HepG2 (cell line): ENCODE results near the gene CYB5A. TPM values are rescaled to one million over a fixed set of nuclear protein-coding genes. Genes with fewer than 3 reads are reported as not detected.

ENCODE experiments used
- DNMT3B ChIP-seq: conservative IDR thresholded peaks from 2 replicates; pipeline ENCODE4 v1.6.1; 2016; ENCODE audit warnings: missing biosample characterization, control low read depth
- FOXP1 ChIP-seq, 2 experiments: fragments of 450-650 bp in 1 of 2; IDR thresholded peaks; 2 replicates each; pipeline ENCODE4 v1.6.1; 2017 to 2018; ENCODE audit warnings: antibody characterized with exemption in 1 of 2
- MBD4 ChIP-seq: IDR thresholded peaks from 2 replicates; pipeline ENCODE4 v1.6.1; 2012; ENCODE audit warnings: low read length, inconsistent platforms, borderline replicate concordance
- MLLT10 ChIP-seq: sonication (generic); formaldehyde crosslinking; IDR thresholded peaks from 2 replicates; pipeline ENCODE4 v1.4.0; 2020; ENCODE audit warnings: missing genetic modification reagents
- NFE2 ChIP-seq: sonication (generic); formaldehyde crosslinking; IDR thresholded peaks from 2 replicates; pipeline ENCODE4 v1.4.0; 2020; ENCODE audit warnings: missing genetic modification reagents
- PHF20 ChIP-seq: sonication (generic); formaldehyde crosslinking; IDR thresholded peaks from 2 replicates; pipeline ENCODE4 v1.5.0; 2020; ENCODE audit warnings: mild to moderate bottlenecking, missing genetic modification reagents
- SMARCE1 ChIP-seq: fragments of 450-650 bp; IDR thresholded peaks from 2 replicates; pipeline ENCODE4 v1.6.1; 2017; ENCODE audit warnings: borderline replicate concordance
- SNAI1 ChIP-seq: sonication (generic); formaldehyde crosslinking; IDR thresholded peaks from 2 replicates; pipeline ENCODE4 v1.5.0; 2020; ENCODE audit warnings: mild to moderate bottlenecking, missing genetic modification reagents, borderline replicate concordance
- U2AF1 ChIP-seq: fragments of 200-400 bp; formaldehyde crosslinking; optimal IDR thresholded peaks from 2 replicates; pipeline ENCODE3; 2017; ENCODE audit warnings: mild to moderate bottlenecking, low read depth, low read length
- ZBTB1 ChIP-seq: sonication (generic); formaldehyde crosslinking; IDR thresholded peaks from 2 replicates; pipeline ENCODE4 v1.4.0; 2020; ENCODE audit warnings: missing genetic modification reagents, borderline replicate concordance
- ZNF205 ChIP-seq: IDR thresholded peaks from 2 replicates; pipeline ENCODE4 v1.6.1; 2018; ENCODE audit warnings: missing biosample characterization, missing genetic modification reagents
- ZNF292 ChIP-seq: sonication (generic); formaldehyde crosslinking; IDR thresholded peaks from 2 replicates; pipeline ENCODE4 v1.8.1; 2022; ENCODE audit warnings: mild to moderate bottlenecking, low read depth, missing genetic modification reagents, borderline replicate concordance
- ZNF564 ChIP-seq: sonication (generic); formaldehyde crosslinking; IDR thresholded peaks from 2 replicates; pipeline ENCODE4 v1.8.1; 2023; ENCODE audit warnings: mild to moderate bottlenecking, missing genetic modification reagents
- ZNF777 ChIP-seq: sonication (generic); formaldehyde crosslinking; IDR thresholded peaks from 2 replicates; pipeline ENCODE4 v1.4.0; 2020; ENCODE audit warnings: missing genetic modification reagents
- polyA plus RNA-seq, 8 experiments: library from polyadenylated mRNA; depleted of rRNA in 3 of 8; stranded (reverse) in 7 of 8; unstranded in 1 of 8; fragments of >200 nt; fragmentation: Illumina TruSeq in 4 of 8; extraction: Trizol in 4 of 8; gene quantifications; 2 replicates each; pipeline versions ENCODE4 v1.2.1 to v1.2.3, GENCODE V29; 2011 to 2016; ENCODE audit warnings: low read depth in 4 of 8, missing spikeins in 1 of 8, mixed read lengths in 1 of 8; ENCODE audit not compliant: insufficient read depth in 1 of 8
- total RNA-seq, 5 experiments: library from RNA; depleted of rRNA; stranded (reverse); fragments of >200 nt; fragmentation: Illumina TruSeq; extraction: Trizol; gene quantifications; 2 replicates each; pipeline ENCODE4 v1.2.3, GENCODE V29; 2016; ENCODE audit warnings: low read depth in 1 of 5
- TF ChIP-seq, protein P1 (sequence below): sonication (generic); formaldehyde crosslinking; IDR thresholded peaks from 2 replicates; pipeline ENCODE4 v1.8.0; 2022; ENCODE audit warnings: missing genetic modification reagents, mild to moderate bottlenecking, borderline replicate concordance
- TF ChIP-seq, protein P2 (sequence below), 2 experiments: sonication (generic) in 1 of 2; formaldehyde crosslinking in 1 of 2; IDR thresholded peaks; 2 replicates each; pipeline versions ENCODE4 v1.4.0 to v1.6.1; 2018 to 2020; ENCODE audit warnings: missing genetic modification reagents in 2 of 2, borderline replicate concordance in 1 of 2, low read depth in 1 of 2, mild to moderate bottlenecking in 1 of 2, missing biosample characterization in 1 of 2
- TF ChIP-seq, protein P3 (sequence below): sonication (generic); formaldehyde crosslinking; IDR thresholded peaks from 2 replicates; pipeline ENCODE4 v1.5.0; 2020; ENCODE audit warnings: mild to moderate bottlenecking, missing genetic modification reagents, borderline replicate concordance
- TF ChIP-seq, protein P4 (sequence below): sonication (generic); formaldehyde crosslinking; IDR thresholded peaks from 2 replicates; pipeline ENCODE4 v1.5.0; 2020; ENCODE audit warnings: mild to moderate bottlenecking, missing genetic modification reagents
- TF ChIP-seq, protein P5 (sequence below): sonication (generic); formaldehyde crosslinking; IDR thresholded peaks from 2 replicates; pipeline ENCODE4 v1.4.0; 2020; ENCODE audit warnings: missing genetic modification reagents
- TF ChIP-seq, protein P6 (sequence below): sonication (generic); formaldehyde crosslinking; IDR thresholded peaks from 2 replicates; pipeline ENCODE4 v1.8.1; 2023; ENCODE audit warnings: mild to moderate bottlenecking, missing genetic modification reagents
- TF ChIP-seq, protein P7 (sequence below): sonication (generic); formaldehyde crosslinking; conservative IDR thresholded peaks from 2 replicates; pipeline ENCODE4 v1.4.0; 2020; ENCODE audit warnings: missing genetic modification reagents

Gene CYB5A
- total and polyA plus RNA-seq, 2 of the 13 experiments (the other 11 are each of a cell fraction or from before 2014, with no cell fraction given) = 215 to 356 TPM

DNA sequence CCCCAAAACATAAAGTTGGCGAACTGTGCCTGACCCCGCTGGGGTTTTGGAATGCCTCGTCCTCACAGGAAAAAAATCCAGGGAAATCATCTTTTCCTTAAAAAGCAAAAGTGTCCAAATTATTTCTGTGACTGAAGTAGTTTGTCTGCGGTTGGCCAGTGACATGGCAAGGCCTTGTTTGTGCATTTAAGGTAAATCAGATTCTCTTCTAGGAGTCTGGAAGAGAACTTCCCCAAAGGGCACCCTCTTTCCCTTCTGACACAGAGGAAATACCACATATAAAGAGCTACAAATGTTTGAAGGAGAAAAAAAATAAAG lies 737 bp upstream of the CYB5A start (continued):
- TF ChIP-seq, protein P1, sequence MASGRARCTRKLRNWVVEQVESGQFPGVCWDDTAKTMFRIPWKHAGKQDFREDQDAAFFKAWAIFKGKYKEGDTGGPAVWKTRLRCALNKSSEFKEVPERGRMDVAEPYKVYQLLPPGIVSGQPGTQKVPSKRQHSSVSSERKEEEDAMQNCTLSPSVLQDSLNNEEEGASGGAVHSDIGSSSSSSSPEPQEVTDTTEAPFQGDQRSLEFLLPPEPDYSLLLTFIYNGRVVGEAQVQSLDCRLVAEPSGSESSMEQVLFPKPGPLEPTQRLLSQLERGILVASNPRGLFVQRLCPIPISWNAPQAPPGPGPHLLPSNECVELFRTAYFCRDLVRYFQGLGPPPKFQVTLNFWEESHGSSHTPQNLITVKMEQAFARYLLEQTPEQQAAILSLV (CRISPR knock-in tag) = no peak
- no peak for TF ChIP-seq DNMT3B (CRISPR knock-in tag)
- TF ChIP-seq FOXP1 (IDR thresholded peaks at IDR 0.05) = no peak
- no peak for TF ChIP-seq FOXP1 (CRISPR knock-in tag; IDR thresholded peaks at IDR 0.05)
- TF ChIP-seq, protein P2, sequence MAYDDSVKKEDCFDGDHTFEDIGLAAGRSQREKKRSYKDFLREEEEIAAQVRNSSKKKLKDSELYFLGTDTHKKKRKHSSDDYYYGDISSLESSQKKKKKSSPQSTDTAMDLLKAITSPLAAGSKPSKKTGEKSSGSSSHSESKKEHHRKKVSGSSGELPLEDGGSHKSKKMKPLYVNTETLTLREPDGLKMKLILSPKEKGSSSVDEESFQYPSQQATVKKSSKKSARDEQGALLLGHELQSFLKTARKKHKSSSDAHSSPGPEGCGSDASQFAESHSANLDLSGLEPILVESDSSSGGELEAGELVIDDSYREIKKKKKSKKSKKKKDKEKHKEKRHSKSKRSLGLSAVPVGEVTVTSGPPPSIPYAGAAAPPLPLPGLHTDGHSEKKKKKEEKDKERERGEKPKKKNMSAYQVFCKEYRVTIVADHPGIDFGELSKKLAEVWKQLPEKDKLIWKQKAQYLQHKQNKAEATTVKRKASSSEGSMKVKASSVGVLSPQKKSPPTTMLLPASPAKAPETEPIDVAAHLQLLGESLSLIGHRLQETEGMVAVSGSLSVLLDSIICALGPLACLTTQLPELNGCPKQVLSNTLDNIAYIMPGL (CRISPR knock-in tag; IDR thresholded peaks at IDR 0.05; ENCODE audit: borderline replicate concordance in 1 of 2, low read depth in 1 of 2) = no peak
- TF ChIP-seq, protein P3, sequence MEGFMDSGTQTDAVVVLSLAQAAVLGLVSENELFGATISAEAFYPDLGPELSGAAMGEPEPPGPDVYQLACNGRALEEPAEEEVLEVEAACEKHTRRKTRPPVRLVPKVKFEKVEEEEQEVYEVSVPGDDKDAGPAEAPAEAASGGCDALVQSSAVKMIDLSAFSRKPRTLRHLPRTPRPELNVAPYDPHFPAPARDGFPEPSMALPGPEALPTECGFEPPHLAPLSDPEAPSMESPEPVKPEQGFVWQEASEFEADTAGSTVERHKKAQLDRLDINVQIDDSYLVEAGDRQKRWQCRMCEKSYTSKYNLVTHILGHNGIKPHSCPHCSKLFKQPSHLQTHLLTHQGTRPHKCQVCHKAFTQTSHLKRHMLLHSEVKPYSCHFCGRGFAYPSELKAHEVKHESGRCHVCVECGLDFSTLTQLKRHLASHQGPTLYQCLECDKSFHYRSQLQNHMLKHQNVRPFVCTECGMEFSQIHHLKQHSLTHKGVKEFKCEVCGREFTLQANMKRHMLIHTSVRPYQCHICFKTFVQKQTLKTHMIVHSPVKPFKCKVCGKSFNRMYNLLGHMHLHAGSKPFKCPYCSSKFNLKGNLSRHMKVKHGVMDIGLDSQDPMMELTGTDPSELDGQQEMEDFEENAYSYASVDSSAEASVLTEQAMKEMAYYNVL (CRISPR knock-in tag) = 0 out of 2 replicates have a peak, but pooled peaks have one; percentile 39
- TF ChIP-seq U2AF1 = peak; percentile 74
- TF ChIP-seq SMARCE1 = no peak
- no peak for TF ChIP-seq NFE2
- no peak for TF ChIP-seq ZNF292 (CRISPR knock-in tag)
- 0 out of 2 replicates have a peak, but pooled peaks have one; percentile 46 for TF ChIP-seq ZNF564
- TF ChIP-seq, protein P4, sequence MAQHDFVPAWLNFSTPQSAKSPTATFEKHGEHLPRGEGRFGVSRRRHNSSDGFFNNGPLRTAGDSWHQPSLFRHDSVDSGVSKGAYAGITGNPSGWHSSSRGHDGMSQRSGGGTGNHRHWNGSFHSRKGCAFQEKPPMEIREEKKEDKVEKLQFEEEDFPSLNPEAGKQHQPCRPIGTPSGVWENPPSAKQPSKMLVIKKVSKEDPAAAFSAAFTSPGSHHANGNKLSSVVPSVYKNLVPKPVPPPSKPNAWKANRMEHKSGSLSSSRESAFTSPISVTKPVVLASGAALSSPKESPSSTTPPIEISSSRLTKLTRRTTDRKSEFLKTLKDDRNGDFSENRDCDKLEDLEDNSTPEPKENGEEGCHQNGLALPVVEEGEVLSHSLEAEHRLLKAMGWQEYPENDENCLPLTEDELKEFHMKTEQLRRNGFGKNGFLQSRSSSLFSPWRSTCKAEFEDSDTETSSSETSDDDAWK = no peak
- TF ChIP-seq, protein P5, sequence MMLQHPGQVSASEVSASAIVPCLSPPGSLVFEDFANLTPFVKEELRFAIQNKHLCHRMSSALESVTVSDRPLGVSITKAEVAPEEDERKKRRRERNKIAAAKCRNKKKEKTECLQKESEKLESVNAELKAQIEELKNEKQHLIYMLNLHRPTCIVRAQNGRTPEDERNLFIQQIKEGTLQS (CRISPR knock-in tag) = no peak
- 0 out of 2 replicates have a peak, but pooled peaks have one; percentile 1 for TF ChIP-seq ZNF205 (CRISPR knock-in tag)
- no peak for TF ChIP-seq SNAI1 (CRISPR knock-in tag)
- TF ChIP-seq, protein P6, sequence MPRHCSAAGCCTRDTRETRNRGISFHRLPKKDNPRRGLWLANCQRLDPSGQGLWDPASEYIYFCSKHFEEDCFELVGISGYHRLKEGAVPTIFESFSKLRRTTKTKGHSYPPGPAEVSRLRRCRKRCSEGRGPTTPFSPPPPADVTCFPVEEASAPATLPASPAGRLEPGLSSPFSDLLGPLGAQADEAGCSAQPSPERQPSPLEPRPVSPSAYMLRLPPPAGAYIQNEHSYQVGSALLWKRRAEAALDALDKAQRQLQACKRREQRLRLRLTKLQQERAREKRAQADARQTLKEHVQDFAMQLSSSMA (CRISPR knock-in tag) = no peak
- TF ChIP-seq ZBTB1 = no peak
- TF ChIP-seq MBD4 = no peak
- TF ChIP-seq ZNF777 (CRISPR knock-in tag) = no peak
- no peak for TF ChIP-seq MLLT10
- no peak for TF ChIP-seq PHF20 (CRISPR knock-in tag)
- TF ChIP-seq, protein P7, sequence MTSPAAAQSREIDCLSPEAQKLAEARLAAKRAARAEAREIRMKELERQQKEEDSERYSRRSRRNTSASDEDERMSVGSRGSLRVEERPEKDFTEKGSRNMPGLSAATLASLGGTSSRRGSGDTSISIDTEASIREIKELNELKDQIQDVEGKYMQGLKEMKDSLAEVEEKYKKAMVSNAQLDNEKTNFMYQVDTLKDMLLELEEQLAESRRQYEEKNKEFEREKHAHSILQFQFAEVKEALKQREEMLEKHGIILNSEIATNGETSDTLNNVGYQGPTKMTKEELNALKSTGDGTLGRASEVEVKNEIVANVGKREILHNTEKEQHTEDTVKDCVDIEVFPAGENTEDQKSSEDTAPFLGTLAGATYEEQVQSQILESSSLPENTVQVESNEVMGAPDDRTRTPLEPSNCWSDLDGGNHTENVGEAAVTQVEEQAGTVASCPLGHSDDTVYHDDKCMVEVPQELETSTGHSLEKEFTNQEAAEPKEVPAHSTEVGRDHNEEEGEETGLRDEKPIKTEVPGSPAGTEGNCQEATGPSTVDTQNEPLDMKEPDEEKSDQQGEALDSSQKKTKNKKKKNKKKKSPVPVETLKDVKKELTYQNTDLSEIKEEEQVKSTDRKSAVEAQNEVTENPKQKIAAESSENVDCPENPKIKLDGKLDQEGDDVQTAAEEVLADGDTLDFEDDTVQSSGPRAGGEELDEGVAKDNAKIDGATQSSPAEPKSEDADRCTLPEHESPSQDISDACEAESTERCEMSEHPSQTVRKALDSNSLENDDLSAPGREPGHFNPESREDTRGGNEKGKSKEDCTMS (CRISPR knock-in tag) = no peak
